Parathyroid adenoma (tissue), 2 donors: ENCODE data around the gene MR1.

Experiments used
- H2AFZ ChIP-seq: fragments of 300-600 bp; sonication (generic); one replicate; pipeline ENCODE4 v1.7.0; 2017; ENCODE audit warnings: antibody characterized with exemption, mild to moderate bottlenecking
- H3K27ac ChIP-seq: fragments of 300-600 bp; sonication (generic); one replicate; pipeline ENCODE4 v1.7.0; 2017
- H3K27me3 ChIP-seq: fragments of 300-600 bp; sonication (generic); one replicate; pipeline ENCODE4 v1.7.0; 2017; ENCODE audit warnings: low read length; ENCODE audit not compliant: control insufficient read depth, insufficient read depth
- H3K36me3 ChIP-seq: fragments of 300-600 bp; sonication (generic); one replicate; pipeline ENCODE4 v1.7.0; 2017; ENCODE audit warnings: low read length; ENCODE audit not compliant: control insufficient read depth, insufficient read depth
- H3K4me1 ChIP-seq: fragments of 300-600 bp; sonication (generic); one replicate; pipeline ENCODE4 v1.7.0; 2017; ENCODE audit warnings: control low read depth
- H3K4me2 ChIP-seq: fragments of 300-600 bp; sonication (generic); one replicate; pipeline ENCODE4 v1.7.0; 2017; ENCODE audit warnings: low read length
- H3K4me3 ChIP-seq: fragments of 300-600 bp; sonication (generic); one replicate; pipeline ENCODE4 v1.7.0; 2017; ENCODE audit warnings: low read depth, low read length
- H3K79me2 ChIP-seq: fragments of 300-600 bp; sonication (generic); one replicate; pipeline ENCODE4 v1.7.0; 2017; ENCODE audit warnings: control low read depth
- H3K9ac ChIP-seq: fragments of 300-600 bp; sonication (generic); one replicate; pipeline ENCODE4 v1.7.0; 2017; ENCODE audit warnings: mild to moderate bottlenecking
- H3K9me3 ChIP-seq: fragments of 300-600 bp; sonication (generic); one replicate; pipeline ENCODE4 v1.7.0; 2017; ENCODE audit warnings: low read length; ENCODE audit not compliant: control insufficient read depth
- CTCF ChIP-seq: fragments of 300-600 bp; sonication (generic); IDR thresholded peaks from one replicate; pipeline ENCODE4 v1.7.0; 2017; ENCODE audit warnings: antibody characterized with exemption, mild to moderate bottlenecking
- donor health status: primary hyperparathyroidism.

Gene MR1

GRCh38 chr1:181091309-181092040, 57.7 kb downstream of the MR1 start:
- Histone ChIP-seq H3K79me2 (peaks cover 2% of the 10 kb centered on the region), H3K9ac (no peak overlapping the region), H3K9me3 (no peaks in the 10 kb centered on the region), H3K4me3 (peak overlapping the region; percentile 64), H3K27ac (no peak overlapping the region), H3K27me3 (no peaks in the 10 kb centered on the region), H3K36me3 (no peaks in the 10 kb centered on the region), H3K4me2 (peak overlapping the region; percentile 77), H2AFZ (no peak overlapping the region), H3K4me1 (no peaks in the 10 kb centered on the region)
- TF ChIP-seq CTCF: no peak

- no peak overlapping the region for H2AFZ ChIP-seq
- H3K4me2 ChIP-seq: no peak overlapping the region
- H3K36me3 ChIP-seq: no peaks in the 10 kb centered on the region
- H3K27ac ChIP-seq: no peak overlapping the region
- no peaks in the 10 kb centered on the region for H3K4me1 ChIP-seq
- no peak overlapping the region for H3K4me3 ChIP-seq
- H3K9ac ChIP-seq: no peak overlapping the region
- no peak for TF ChIP-seq CTCF
- peaks cover 2% of the 10 kb centered on the region for H3K79me2 ChIP-seq
- H3K9me3 ChIP-seq: no peaks in the 10 kb centered on the region
- H3K27me3 ChIP-seq: no peaks in the 10 kb centered on the region
These were observed 58.3 kb downstream of the MR1 start for GRCh38 chr1:181092056-181092455.

GRCh38 chr1:181092883-181093458, 59.2 kb downstream of the MR1 start:
- Histone ChIP-seq H3K27ac (no peak overlapping the region), H3K9ac (no peak overlapping the region), H3K4me2 (no peak overlapping the region), H3K79me2 (peaks cover 2% of the 10 kb centered on the region), H3K36me3 (no peaks in the 10 kb centered on the region), H3K4me3 (no peak overlapping the region), H3K9me3 (no peaks in the 10 kb centered on the region), H3K4me1 (no peaks in the 10 kb centered on the region), H3K27me3 (no peaks in the 10 kb centered on the region), H2AFZ (no peak overlapping the region)
- no peak for TF ChIP-seq CTCF

GRCh38 chr1:181094416-181095212, 60.8 kb downstream of the MR1 start:
- H3K4me1 ChIP-seq: peaks cover 7% of the 10 kb centered on the region
- no peaks in the 10 kb centered on the region for H3K27me3 ChIP-seq
- H3K27ac ChIP-seq: no peak overlapping the region
- no peak overlapping the region for H3K4me3 ChIP-seq
- no peak for TF ChIP-seq CTCF
- no peak overlapping the region for H3K9ac ChIP-seq
- no peak overlapping the region for H2AFZ ChIP-seq
- H3K9me3 ChIP-seq: no peaks in the 10 kb centered on the region
- peaks cover 2% of the 10 kb centered on the region for H3K79me2 ChIP-seq
- H3K36me3 ChIP-seq: no peaks in the 10 kb centered on the region
- H3K4me2 ChIP-seq: no peak overlapping the region
